OCI-LY7 (cell line): ENCODE results near the gene PTRH2. TPM values are rescaled to one million over a fixed set of nuclear protein-coding genes. Genes with fewer than 3 reads are reported as not detected.

Experiments
- BruUV-seq: library from RNA; stranded (reverse); fragments of 400-500 nt; replicated peaks from 2 replicates; lab custom pipeline; 2021; lab: Mats Ljungman, UMichigan
- CTCF ChIA-PET: fragments of 300-600 bp; sonication (Branson Sonifier 250); formaldehyde crosslinking; loops from one replicate; lab custom pipeline; 2022; ENCODE audit warnings: antibody characterized with exemption; ENCODE audit not compliant: unreplicated experiment; lab: Charles Lee
- POLR2A ChIA-PET: fragments of 300-600 bp; sonication (Branson Sonifier 250); formaldehyde crosslinking; loops from one replicate; lab custom pipeline; 2022; ENCODE audit warnings: antibody characterized with exemption; lab: Charles Lee
- DNase-seq: peaks from one replicate; pipeline ENCODE4 v3.0.0-alpha.2; 2015; ENCODE audit warnings: low spot score
- H2AFZ ChIP-seq: fragments of 200-600 bp; sonication (generic), shearing (Covaris generic); 2 replicates; pipeline ENCODE4 v1.6.1; 2014; ENCODE audit warnings: mild to moderate bottlenecking, antibody characterized with exemption, low read length, moderate library complexity
- H3K27ac ChIP-seq: fragments of 200-600 bp; sonication (generic); 2 replicates; pipeline ENCODE4 v1.5.1; 2014; ENCODE audit warnings: mixed run types, low read depth, mild to moderate bottlenecking, moderate library complexity, low read length, inconsistent platforms; ENCODE audit not compliant: poor library complexity, severe bottlenecking
- H3K36me3 ChIP-seq: fragments of 200-600 bp; sonication (generic); 2 replicates; pipeline ENCODE4 v1.6.1; 2014; ENCODE audit warnings: mild to moderate bottlenecking, antibody characterized with exemption, low read length, moderate library complexity, mixed read lengths; ENCODE audit not compliant: insufficient read depth
- H3K4me1 ChIP-seq: fragments of 200-600 bp; sonication (generic); 2 replicates; pipeline ENCODE4 v1.5.1; 2014; ENCODE audit warnings: mild to moderate bottlenecking, low read length; ENCODE audit not compliant: insufficient read depth, poor library complexity, severe bottlenecking
- H3K4me2 ChIP-seq: fragments of 200-600 bp; sonication (generic); 2 replicates; pipeline ENCODE4 v1.6.1; 2014; ENCODE audit warnings: mild to moderate bottlenecking, low read length
- H3K4me3 ChIP-seq: fragments of 200-600 bp; sonication (generic); 2 replicates; pipeline ENCODE4 v1.5.1; 2014; ENCODE audit warnings: mild to moderate bottlenecking, low read depth, low read length; ENCODE audit not compliant: poor library complexity, severe bottlenecking
- H3K79me2 ChIP-seq: fragments of 200-600 bp; sonication (generic); 2 replicates; pipeline ENCODE4 v1.6.1; 2016; ENCODE audit warnings: low read depth, mild to moderate bottlenecking, low read length, moderate library complexity, mixed read lengths; ENCODE audit not compliant: insufficient read depth
- H3K9me2 ChIP-seq: fragments of 200-600 bp; sonication (generic); 2 replicates; pipeline ENCODE4 v1.6.1; 2016; ENCODE audit warnings: mild to moderate bottlenecking, low read length, mixed read lengths; ENCODE audit not compliant: insufficient read depth
- H3K9me3 ChIP-seq: fragments of 200-600 bp; sonication (generic); 2 replicates; pipeline ENCODE4 v1.6.1; 2014; ENCODE audit warnings: mild to moderate bottlenecking, mixed run types, low read length, mixed read lengths
- H4K20me1 ChIP-seq: fragments of 200-600 bp; sonication (generic); 2 replicates; pipeline ENCODE4 v1.6.1; 2014; ENCODE audit warnings: mild to moderate bottlenecking, antibody characterized with exemption, low read length, moderate library complexity, mixed read lengths; ENCODE audit not compliant: insufficient read depth
- EZH2phosphoT487 ChIP-seq: fragments of 200-600 bp; sonication (generic); IDR thresholded peaks from 2 replicates; pipeline ENCODE4 v1.6.1; 2018; ENCODE audit warnings: low read depth, borderline replicate concordance, mild to moderate bottlenecking, mixed run types, antibody characterized with exemption, low read length, moderate library complexity, mixed read lengths
- intact Hi-C: fragments of 100-400 bp; cut with micrococcal nuclease; formaldehyde crosslinking; loops from one replicate; pipeline ENCODE4 v1.10.0; 2022; ENCODE audit not compliant: unreplicated experiment
- total RNA-seq, 2 experiments: library from RNA; depleted of rRNA in 1 of 2; stranded (reverse); fragments of >200 nt in 1 of 2; shearing (Covaris generic) in 1 of 2; gene quantifications; 2 replicates each; pipeline ENCODE4 v1.2.3, GENCODE V29; 2014 to 2022
- TF ChIP-seq, protein P1 (sequence below): fragments of 200-600 bp; sonication (generic); conservative IDR thresholded peaks from 2 replicates; pipeline ENCODE4 v1.5.1; 2014; ENCODE audit warnings: mild to moderate bottlenecking, antibody characterized with exemption, low read length, moderate library complexity, mixed read lengths

The PTRH2 gene
- total RNA-seq, 2 experiments from 2014 or later, result 27.0 to 34.5 TPM

GRCh38 chr17:59716427-59716826, 9.2 kb upstream of the PTRH2 start:
- Histone ChIP-seq H3K4me2 (no peak overlapping the region), H3K9me3 (no peaks in the 10 kb centered on the region), H2AFZ (no peak overlapping the region), H4K20me1 (peaks cover 12% of the 10 kb centered on the region; the same call in 1 of the 2 replicates), H3K27ac (no peak overlapping the region), H3K36me3 (no peaks in the 10 kb centered on the region; the same call in 1 of the 2 replicates), H3K4me3 (no peak overlapping the region), H3K79me2 (peaks cover 59% of the 10 kb centered on the region; the same call in 1 of the 2 replicates), H3K9me2 (no peaks in the 10 kb centered on the region), H3K4me1 (no peaks in the 10 kb centered on the region)
- ChIA-PET CTCF (no interaction called here), POLR2A (interaction anchor here (1.5 kb wide), 1 partner anchor 8 kb away, joined by 5 read pairs; the partner anchor contains the start of gene VMP1)
- BruUV-seq, result no TSS peak
- no peak for DNase-seq
- TF ChIP-seq, protein P1, sequence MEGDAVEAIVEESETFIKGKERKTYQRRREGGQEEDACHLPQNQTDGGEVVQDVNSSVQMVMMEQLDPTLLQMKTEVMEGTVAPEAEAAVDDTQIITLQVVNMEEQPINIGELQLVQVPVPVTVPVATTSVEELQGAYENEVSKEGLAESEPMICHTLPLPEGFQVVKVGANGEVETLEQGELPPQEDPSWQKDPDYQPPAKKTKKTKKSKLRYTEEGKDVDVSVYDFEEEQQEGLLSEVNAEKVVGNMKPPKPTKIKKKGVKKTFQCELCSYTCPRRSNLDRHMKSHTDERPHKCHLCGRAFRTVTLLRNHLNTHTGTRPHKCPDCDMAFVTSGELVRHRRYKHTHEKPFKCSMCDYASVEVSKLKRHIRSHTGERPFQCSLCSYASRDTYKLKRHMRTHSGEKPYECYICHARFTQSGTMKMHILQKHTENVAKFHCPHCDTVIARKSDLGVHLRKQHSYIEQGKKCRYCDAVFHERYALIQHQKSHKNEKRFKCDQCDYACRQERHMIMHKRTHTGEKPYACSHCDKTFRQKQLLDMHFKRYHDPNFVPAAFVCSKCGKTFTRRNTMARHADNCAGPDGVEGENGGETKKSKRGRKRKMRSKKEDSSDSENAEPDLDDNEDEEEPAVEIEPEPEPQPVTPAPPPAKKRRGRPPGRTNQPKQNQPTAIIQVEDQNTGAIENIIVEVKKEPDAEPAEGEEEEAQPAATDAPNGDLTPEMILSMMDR, result no peak
- intact Hi-C loops, result no loop called here

DNA sequence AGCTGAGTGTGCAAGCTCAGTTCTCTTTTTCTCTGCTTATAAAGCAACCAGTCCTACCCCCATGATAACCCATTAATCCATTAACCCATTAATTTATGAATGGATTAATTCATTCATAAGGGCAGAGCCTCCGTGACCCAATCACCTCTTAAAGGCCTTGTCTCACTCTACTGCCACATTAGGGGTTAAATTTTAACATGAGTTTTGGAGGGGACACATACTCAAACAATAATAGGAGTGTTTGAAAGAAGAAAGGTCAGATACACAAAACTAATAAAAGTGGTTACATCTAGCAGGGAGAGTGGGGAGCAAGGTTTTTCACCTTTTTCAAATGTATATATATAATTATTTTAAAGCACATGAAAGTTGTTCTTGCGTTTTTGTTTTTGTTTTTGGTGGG, 7.0 kb upstream of the PTRH2 start:
- Histone ChIP-seq H3K4me2 (no peak overlapping the region), H4K20me1 (peaks cover 13% of the 10 kb centered on the region; the same call in 1 of the 2 replicates), H3K79me2 (peaks cover 64% of the 10 kb centered on the region; the same call in 1 of the 2 replicates), H3K36me3 (no peaks in the 10 kb centered on the region), H3K27ac (no peak overlapping the region), H3K4me3 (no peak overlapping the region), H3K9me2 (no peaks in the 10 kb centered on the region), H3K9me3 (no peaks in the 10 kb centered on the region), H3K4me1 (peaks cover 3% of the 10 kb centered on the region), H2AFZ (no peak overlapping the region)
- no TSS peak for BruUV-seq
- ChIA-PET CTCF (no interaction called here), POLR2A (no interaction called here)
- TF ChIP-seq, protein P1, result no peak
- TF ChIP-seq EZH2phosphoT487, result no peak
- intact Hi-C loops, result no loop called here
- DNase-seq, result no peak

DNA sequence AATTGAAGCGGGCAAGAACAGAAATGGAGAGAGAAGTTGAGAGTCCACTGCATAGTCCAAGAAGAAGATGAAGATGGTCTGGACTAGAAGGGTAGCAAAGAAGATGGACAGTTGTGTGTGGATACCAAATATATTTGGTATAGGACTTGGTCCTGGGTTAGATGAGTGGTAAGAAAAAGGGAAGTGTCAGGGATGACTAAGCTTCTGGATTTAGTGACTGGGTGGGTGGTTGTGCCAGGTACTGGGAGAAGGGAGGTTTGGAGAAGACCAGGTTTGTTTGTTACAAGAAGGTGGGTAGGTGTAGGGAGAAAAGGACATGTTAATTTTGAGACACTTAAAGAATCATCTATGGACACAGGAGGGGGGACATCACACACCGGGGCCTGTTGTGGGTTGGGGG, 5.6 kb upstream of the PTRH2 start:
- no peaks in the 10 kb centered on the region for H3K9me2 ChIP-seq
- ChIA-PET POLR2A (interaction anchor here (0.8 kb wide), 1 partner anchor 86 kb away, joined by 5 read pairs; no protein-coding TSS in a partner anchor), CTCF (no interaction called here)
- no TSS peak for BruUV-seq
- no peak overlapping the region for H2AFZ ChIP-seq
- H3K36me3 ChIP-seq, result no peaks in the 10 kb centered on the region
- H3K4me2 ChIP-seq, result no peak overlapping the region
- peaks cover 74% of the 10 kb centered on the region for H3K79me2 ChIP-seq
- TF ChIP-seq, protein P1, result no peak
- TF ChIP-seq EZH2phosphoT487, result no peak
- H3K9me3 ChIP-seq, result no peaks in the 10 kb centered on the region
- peaks cover 14% of the 10 kb centered on the region for H3K4me1 ChIP-seq
- intact Hi-C loops, result no loop called here
- DNase-seq, result no peak
- H3K27ac ChIP-seq, result no peak overlapping the region
- H3K4me3 ChIP-seq, result no peak overlapping the region
- H4K20me1 ChIP-seq, result peaks cover 20% of the 10 kb centered on the region; the same call in 1 of the 2 replicates
